GM12872 (cell line): ENCODE measurements around the gene UGT1A10.

ENCODE experiments used
- CTCF ChIP-seq: IDR thresholded peaks from 3 replicates; pipeline ENCODE4 v1.5.1; 2011; ENCODE audit warnings: low read depth, mild to moderate bottlenecking, low read length, moderate library complexity; ENCODE audit not compliant: insufficient read depth

Gene UGT1A10

GRCh38 chr2:233816771-233817170 lies 180.5 kb downstream of the UGT1A10 start:
- TF ChIP-seq CTCF: no peak

- TF ChIP-seq CTCF: no peak
Measured at GRCh38 chr2:233817361-233817911, 181.2 kb downstream of the UGT1A10 start.

GRCh38 chr2:233817995-233818638 lies 181.9 kb downstream of the UGT1A10 start:
- no peak for TF ChIP-seq CTCF

GRCh38 chr2:233818639-233819621 lies 182.7 kb downstream of the UGT1A10 start:
- no peak for TF ChIP-seq CTCF

- no peak for TF ChIP-seq CTCF
Measured at GRCh38 chr2:233819884-233820773, 183.9 kb downstream of the UGT1A10 start.

- TF ChIP-seq CTCF: no peak
Measured at GRCh38 chr2:233820774-233821105, 184.5 kb downstream of the UGT1A10 start.
